CD14-positive monocyte (primary cell): ENCODE results near the gene MSI2. TPM values are rescaled to one million over a fixed set of nuclear protein-coding genes. Genes with fewer than 3 reads are reported as not detected.
A peak's percentile ranks its signal among the peaks of the same experiment; 100 is the strongest.

Experiments used
- DNase-seq, 3 donors: peaks; one replicate each; pipeline ENCODE4 v3.0.0-alpha.2; 2011 to 2022
- H2AFZ ChIP-seq: 2 replicates; pipeline ENCODE4 v1.6.0; 2012; ENCODE audit warnings: mild to moderate bottlenecking, low read depth, low read length, inconsistent platforms; ENCODE audit not compliant: insufficient read depth, poor library complexity, severe bottlenecking
- H3K27ac ChIP-seq, 2 donors: 1 replicate in 1 of 2; 2 replicates in 1 of 2; pipeline ENCODE4 v1.5.1; 2012 to 2013; ENCODE audit warnings: low read length in 2 of 2, control low read depth in 1 of 2, inconsistent platforms in 1 of 2, low read depth in 1 of 2, mild to moderate bottlenecking in 1 of 2
- H3K27me3 ChIP-seq, 2 donors: one replicate each; pipeline versions ENCODE4 v1.6.0 to v1.6.1; 2011 to 2013; ENCODE audit warnings: low read length in 2 of 2; ENCODE audit not compliant: control insufficient read depth in 2 of 2, insufficient read depth in 2 of 2
- H3K36me3 ChIP-seq, 2 donors: replicated peaks in 1 of 2; 1 replicate in 1 of 2; 2 replicates in 1 of 2; pipeline versions ENCODE4 v1.5.1 to v1.6.1; 2012 to 2013; ENCODE audit warnings: low read length in 2 of 2, control low read depth in 1 of 2, inconsistent platforms in 1 of 2, mild to moderate bottlenecking in 1 of 2; ENCODE audit not compliant: insufficient read depth in 2 of 2, control insufficient read depth in 1 of 2
- H3K4me1 ChIP-seq, 2 donors: 1 replicate in 1 of 2; 2 replicates in 1 of 2; pipeline versions ENCODE4 v1.5.1 to v1.6.1; 2012 to 2013; ENCODE audit warnings: low read length in 2 of 2, control low read depth in 1 of 2, inconsistent platforms in 1 of 2, mild to moderate bottlenecking in 1 of 2, moderate library complexity in 1 of 2; ENCODE audit not compliant: insufficient read depth in 2 of 2, control insufficient read depth in 1 of 2
- H3K4me2 ChIP-seq: replicated peaks from 2 replicates; pipeline ENCODE3; 2012; ENCODE audit warnings: low read length, moderate library complexity, mild to moderate bottlenecking; ENCODE audit not compliant: poor library complexity, severe bottlenecking; ENCODE audit errors: extremely low read depth
- H3K4me3 ChIP-seq, 3 experiments: fragments of 200-600 bp in 1 of 3; sonication (generic) in 1 of 3; replicated peaks in 1 of 3; 1 replicate in 2 of 3; 2 replicates in 1 of 3; pipeline ENCODE4 v1.5.1; 2011 to 2013; ENCODE audit warnings: low read length in 3 of 3, mild to moderate bottlenecking in 3 of 3, control low read depth in 2 of 3, low read depth in 2 of 3, inconsistent platforms in 1 of 3, moderate library complexity in 1 of 3
- H3K79me2 ChIP-seq: 2 replicates; pipeline ENCODE4 v1.6.0; 2012; ENCODE audit warnings: mild to moderate bottlenecking, control low read depth, inconsistent platforms, low read length, moderate library complexity; ENCODE audit not compliant: insufficient read depth
- H3K9ac ChIP-seq: 2 replicates; pipeline ENCODE4 v1.6.0; 2017; ENCODE audit warnings: low read length, mild to moderate bottlenecking; ENCODE audit not compliant: insufficient read depth, poor library complexity, severe bottlenecking
- H3K9me3 ChIP-seq, 2 donors: replicated peaks in 1 of 2; 1 replicate in 1 of 2; 2 replicates in 1 of 2; pipeline versions ENCODE4 v1.5.1 to v1.6.1; 2012 to 2013; ENCODE audit warnings: low read length in 2 of 2, control low read depth in 1 of 2; ENCODE audit not compliant: control insufficient read depth in 1 of 2, insufficient read depth in 1 of 2
- H4K20me1 ChIP-seq: 2 replicates; pipeline ENCODE4 v1.6.0; 2012; ENCODE audit warnings: mild to moderate bottlenecking, low read length, control low read depth, moderate library complexity; ENCODE audit not compliant: insufficient read depth
- H3K27ac Mint-ChIP-seq, 7 donors: one replicate each; pipeline ENCODE4 v1.8.0; 2020; ENCODE audit warnings: mild to moderate bottlenecking in 7 of 7, mixed read lengths in 7 of 7, moderate library complexity in 6 of 7, inconsistent platforms in 2 of 7
- H3K27me3 Mint-ChIP-seq, 3 donors: one replicate each; pipeline ENCODE4 v1.8.0; 2021 to 2022; ENCODE audit warnings: low read depth in 3 of 3, mild to moderate bottlenecking in 3 of 3, mixed read lengths in 3 of 3, moderate library complexity in 3 of 3, inconsistent platforms in 1 of 3
- H3K36me3 Mint-ChIP-seq, 2 donors: one replicate each; pipeline ENCODE4 v1.8.0; 2020; ENCODE audit warnings: mixed read lengths in 2 of 2, inconsistent platforms in 1 of 2, mild to moderate bottlenecking in 1 of 2
- H3K4me1 Mint-ChIP-seq: one replicate; pipeline ENCODE4 v1.8.0; 2020; ENCODE audit warnings: mild to moderate bottlenecking, mixed read lengths
- H3K4me3 Mint-ChIP-seq, 2 donors: one replicate each; pipeline ENCODE4 v1.8.0; 2020; ENCODE audit warnings: mild to moderate bottlenecking in 2 of 2, mixed read lengths in 2 of 2, moderate library complexity in 1 of 2
- H3K9me3 Mint-ChIP-seq, 7 donors: one replicate each; pipeline ENCODE4 v1.8.0; 2020 to 2022; ENCODE audit warnings: mixed read lengths in 7 of 7, mild to moderate bottlenecking in 6 of 7, moderate library complexity in 6 of 7, inconsistent platforms in 2 of 7
- WGBS: methylation state at CpG from one replicate; pipeline ENCODE4 v1.1.5; 2013; ENCODE audit warnings: missing lambda C conversion rate; ENCODE audit not compliant: insufficient coverage; 5-methylcytosine and 5-hydroxymethylcytosine counted together
- intact Hi-C, 2 donors: fragments of 100-400 bp; cut with micrococcal nuclease; formaldehyde crosslinking; loops; one replicate each; pipeline versions ENCODE4 v1.15.0 to v1.15.1; 2023
- polyA plus RNA-seq, 3 donors: library from polyadenylated mRNA; depleted of rRNA in 1 of 3; unstranded in 2 of 3; stranded (reverse) in 1 of 3; fragments of 300-500 nt in 2 of 3; fragments of >200 nt in 1 of 3; fragmentation: Illumina TruSeq in 2 of 3; gene quantifications; 1 replicate in 2 of 3; 2 replicates in 1 of 3; pipeline ENCODE4 v1.2.3, GENCODE V29; 2012 to 2021
- TF ChIP-seq, protein P1 (sequence below): fragments of 200-600 bp; IDR thresholded peaks from one replicate; pipeline ENCODE4 v1.8.0; 2022; ENCODE audit warnings: antibody characterized with exemption, mild to moderate bottlenecking

MSI2 gene
- polyA plus RNA-seq, 3 donors: 0.20 to 6.6 (median 0.37) TPM

DNA sequence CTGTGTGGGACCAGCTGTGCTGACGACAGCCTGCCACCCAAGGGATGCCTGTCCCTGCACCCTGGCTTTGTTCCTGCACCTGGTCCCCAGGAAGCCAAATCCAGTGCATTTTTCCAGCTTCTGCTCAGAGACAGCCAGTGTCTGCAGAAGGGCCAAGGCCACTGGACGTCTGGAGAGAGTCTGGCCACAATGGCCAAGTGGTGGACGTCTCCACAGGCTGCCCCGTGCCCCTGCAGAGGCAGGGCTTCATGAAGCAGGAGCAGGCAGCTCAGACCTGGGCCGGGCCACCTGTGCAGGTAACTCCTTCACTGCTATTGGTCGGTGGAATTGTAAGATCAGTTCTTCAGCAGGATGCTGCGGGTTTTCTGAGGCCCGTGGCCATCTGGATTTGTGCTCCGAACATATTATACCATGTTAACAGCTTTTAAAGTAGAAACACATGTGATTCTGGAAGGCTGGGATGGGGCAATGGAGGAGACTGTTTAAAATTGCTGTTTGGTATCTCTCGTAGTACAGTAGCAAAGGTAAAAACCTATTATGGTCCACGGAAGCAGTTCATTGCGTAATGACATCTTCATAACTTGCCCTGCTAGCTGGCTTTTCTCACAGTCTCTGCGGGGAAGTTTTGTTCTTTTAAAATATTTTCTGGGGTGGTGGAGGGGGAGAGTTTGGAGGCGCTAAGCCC is 303.5 kb downstream of the MSI2 start:
- Histone ChIP-seq H2AFZ (no peak overlapping the region), H3K27ac (no peak overlapping the region), H3K4me3 (no peak overlapping the region), H3K9me3 (no peaks in the 10 kb centered on the region), H3K4me1 (peaks cover 36 to 42% of the 10 kb centered on the region in 2 donors), H3K4me2 (no peak overlapping the region), H3K9ac (no peak overlapping the region), H3K27me3 (no peaks in the 10 kb centered on the region), H3K79me2 (no peaks in the 10 kb centered on the region), H4K20me1 (no peaks in the 10 kb centered on the region), H3K36me3 (no peaks in the 10 kb centered on the region)
- Mint-ChIP-seq H3K4me1 (peaks cover 69% of the 10 kb centered on the region), H3K27me3 (peaks cover 1 to 7% (median 3%) of the 10 kb centered on the region in 3 donors), H3K9me3 (no peaks in the 10 kb centered on the region), H3K36me3 (no peaks in the 10 kb centered on the region), H3K27ac (peak overlapping the region in 2 of 7 donors; percentile 26 to 40), H3K4me3 (no peak overlapping the region)
- WGBS: 72% methylated on average over 8 of the region's 14 CpGs
- DNase-seq: no peak
- TF ChIP-seq, protein P1, sequence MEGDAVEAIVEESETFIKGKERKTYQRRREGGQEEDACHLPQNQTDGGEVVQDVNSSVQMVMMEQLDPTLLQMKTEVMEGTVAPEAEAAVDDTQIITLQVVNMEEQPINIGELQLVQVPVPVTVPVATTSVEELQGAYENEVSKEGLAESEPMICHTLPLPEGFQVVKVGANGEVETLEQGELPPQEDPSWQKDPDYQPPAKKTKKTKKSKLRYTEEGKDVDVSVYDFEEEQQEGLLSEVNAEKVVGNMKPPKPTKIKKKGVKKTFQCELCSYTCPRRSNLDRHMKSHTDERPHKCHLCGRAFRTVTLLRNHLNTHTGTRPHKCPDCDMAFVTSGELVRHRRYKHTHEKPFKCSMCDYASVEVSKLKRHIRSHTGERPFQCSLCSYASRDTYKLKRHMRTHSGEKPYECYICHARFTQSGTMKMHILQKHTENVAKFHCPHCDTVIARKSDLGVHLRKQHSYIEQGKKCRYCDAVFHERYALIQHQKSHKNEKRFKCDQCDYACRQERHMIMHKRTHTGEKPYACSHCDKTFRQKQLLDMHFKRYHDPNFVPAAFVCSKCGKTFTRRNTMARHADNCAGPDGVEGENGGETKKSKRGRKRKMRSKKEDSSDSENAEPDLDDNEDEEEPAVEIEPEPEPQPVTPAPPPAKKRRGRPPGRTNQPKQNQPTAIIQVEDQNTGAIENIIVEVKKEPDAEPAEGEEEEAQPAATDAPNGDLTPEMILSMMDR: no peak
- intact Hi-C loops: no loop called here

DNA sequence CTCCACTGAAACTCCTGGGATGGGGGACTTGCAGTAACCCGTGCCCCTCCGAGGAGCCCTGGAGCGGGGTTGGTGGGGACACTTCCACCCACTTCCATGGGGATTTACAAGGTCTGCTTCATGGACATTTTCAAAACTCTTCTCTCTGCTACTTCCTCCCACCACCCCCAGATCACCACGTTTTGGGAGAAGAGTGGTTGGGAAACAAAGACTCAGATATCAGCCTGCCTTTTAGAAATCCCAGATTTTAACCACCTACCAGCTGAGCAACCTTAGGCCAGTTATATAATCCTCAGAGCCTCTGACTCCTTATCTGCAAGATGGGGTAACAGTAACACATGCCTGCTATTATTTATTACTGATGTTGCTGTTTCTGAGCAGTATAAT is 304.0 kb downstream of the MSI2 start:
- DNase-seq: no peak
- Histone ChIP-seq H3K4me1 (peaks cover 36 to 42% of the 10 kb centered on the region in 2 donors), H2AFZ (no peak overlapping the region), H3K4me3 (no peak overlapping the region), H3K4me2 (no peak overlapping the region), H3K27ac (no peak overlapping the region), H3K36me3 (no peaks in the 10 kb centered on the region), H3K9me3 (no peaks in the 10 kb centered on the region), H4K20me1 (no peaks in the 10 kb centered on the region), H3K9ac (no peak overlapping the region), H3K79me2 (no peaks in the 10 kb centered on the region), H3K27me3 (no peaks in the 10 kb centered on the region)
- H3K27ac Mint-ChIP-seq: peak overlapping the region in 2 of 7 donors; percentile 26 to 40
- no peaks in the 10 kb centered on the region for H3K36me3 Mint-ChIP-seq
- peaks cover 1 to 7% (median 3%) of the 10 kb centered on the region in 3 donors for H3K27me3 Mint-ChIP-seq
- H3K4me3 Mint-ChIP-seq: no peak overlapping the region
- TF ChIP-seq, protein P1: no peak
- no peaks in the 10 kb centered on the region for H3K9me3 Mint-ChIP-seq
- peaks cover 64% of the 10 kb centered on the region for H3K4me1 Mint-ChIP-seq
- no CpG with 5 or more reads among the region's 4 CpGs for WGBS
- intact Hi-C loops: no loop called here
